Activated CD8-positive, alpha-beta T cell treated with anti-CD3 and anti-CD28 coated beads, Interleukin-2, amount 10 ng/mL, durations not matched to agents 7 days and 5 days (primary cell): ENCODE measurements around the gene OR4E1. TPM values are rescaled to one million over a fixed set of nuclear protein-coding genes. Genes with fewer than 3 reads are reported as not detected.
"Not testable (repeated sequence)": the region's sequence is repeated elsewhere in the genome, so short reads cannot be mapped to it uniquely, and the experiment has no call there.

ENCODE experiments used
- ATAC-seq: fragments of 150-1000 bp; cut with Tn5 transposase; one replicate; pipeline ENCODE4 v1.10.0; 2021; ENCODE audit warnings: moderate library complexity
- CTCF ChIA-PET: fragments of 350-600 bp; sonication (Branson Sonifier 250); formaldehyde crosslinking; loops from one replicate; lab custom pipeline; 2021; ENCODE audit warnings: antibody characterized with exemption; lab: Charles Lee
- POLR2A ChIA-PET: fragments of 350-600 bp; sonication (Branson Sonifier 250); formaldehyde crosslinking; loops from one replicate; lab custom pipeline; 2021; ENCODE audit warnings: antibody characterized with exemption; lab: Charles Lee
- DNase-seq: peaks from one replicate; pipeline ENCODE4 v3.0.0-alpha.2; 2020
- H3K27ac Mint-ChIP-seq: one replicate; pipeline ENCODE4 v1.8.0; 2021; ENCODE audit warnings: mild to moderate bottlenecking, mixed read lengths
- H3K27me3 Mint-ChIP-seq: one replicate; pipeline ENCODE4 v1.8.0; 2021; ENCODE audit warnings: low read depth, mixed read lengths
- H3K36me3 Mint-ChIP-seq: one replicate; pipeline ENCODE4 v1.8.0; 2021; ENCODE audit warnings: low read depth, mixed read lengths
- H3K4me1 Mint-ChIP-seq: one replicate; pipeline ENCODE4 v1.8.0; 2021; ENCODE audit warnings: low read depth, mixed read lengths
- H3K4me3 Mint-ChIP-seq: one replicate; pipeline ENCODE4 v1.8.0; 2021; ENCODE audit warnings: mild to moderate bottlenecking, mixed read lengths
- H3K9me3 Mint-ChIP-seq: one replicate; pipeline ENCODE4 v1.8.0; 2022; ENCODE audit warnings: mixed read lengths; ENCODE audit not compliant: insufficient read depth
- total RNA-seq, 2 experiments: library from RNA; stranded (reverse); gene quantifications; one replicate each; pipeline ENCODE4 v1.2.3, GENCODE V29; 2021

Gene OR4E1
- total RNA-seq, 2 experiments from 2014 or later: 0.05 TPM; not detected in 1

DNA sequence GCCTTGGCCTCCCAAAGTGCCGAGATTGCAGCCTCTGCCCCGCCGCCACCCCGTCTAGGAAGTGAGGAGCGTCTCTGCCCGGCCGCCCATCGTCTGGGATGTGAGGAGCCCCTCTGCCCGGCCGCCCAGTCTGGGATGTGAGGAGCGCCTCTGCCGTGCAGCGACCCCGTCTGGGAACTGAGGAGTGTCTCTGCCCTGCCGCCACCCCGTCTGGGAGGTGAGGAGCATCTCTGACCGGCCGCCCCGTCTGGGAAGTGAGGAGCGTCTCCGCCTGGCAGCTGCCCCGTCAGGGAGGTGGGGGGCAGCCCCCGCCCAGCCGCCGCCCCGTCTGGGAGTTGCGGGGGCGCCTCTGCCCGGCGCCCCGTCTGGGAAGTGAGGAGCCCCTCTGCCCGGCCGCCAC, 24.0 kb upstream of the OR4E1 start:
- H3K9me3 Mint-ChIP-seq, CTCF ChIA-PET, H3K4me3 Mint-ChIP-seq, H3K4me1 Mint-ChIP-seq, POLR2A ChIA-PET, ATAC-seq, H3K36me3 Mint-ChIP-seq, DNase-seq, H3K27ac Mint-ChIP-seq: not testable (repeated sequence)
- peaks cover 14% of the 10 kb centered on the region for H3K27me3 Mint-ChIP-seq

DNA sequence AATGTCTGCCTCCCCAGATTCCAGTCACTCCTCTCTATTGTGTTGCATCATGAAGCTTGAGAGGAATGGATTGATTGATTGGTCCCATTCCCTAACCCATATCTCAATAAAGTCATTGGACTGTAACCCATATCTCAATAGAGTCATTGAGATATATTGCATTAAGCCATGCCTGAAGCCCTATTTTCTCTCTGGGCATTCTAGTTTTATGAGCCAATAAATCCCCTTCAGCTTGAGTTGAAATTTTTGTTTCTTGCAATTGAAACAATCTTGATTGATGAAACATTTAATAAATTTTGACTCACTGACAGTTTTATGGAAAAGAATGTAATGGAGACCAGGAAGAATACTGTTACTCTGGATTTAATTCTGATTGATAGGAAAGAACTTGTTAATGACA, 20.8 kb upstream of the OR4E1 start:
- Mint-ChIP-seq H3K27ac (no peak overlapping the region), H3K27me3 (peaks cover 10% of the 10 kb centered on the region), H3K4me1 (no peaks in the 10 kb centered on the region), H3K4me3 (no peak overlapping the region), H3K9me3 (no peaks in the 10 kb centered on the region), H3K36me3 (no peaks in the 10 kb centered on the region)
- POLR2A ChIA-PET: no interaction called here
- no peak for ATAC-seq
- CTCF ChIA-PET: interaction anchor here (1.0 kb wide), 1 partner anchor 17 kb away, joined by 4 read pairs; no protein-coding TSS in a partner anchor
- DNase-seq: no peak

DNA sequence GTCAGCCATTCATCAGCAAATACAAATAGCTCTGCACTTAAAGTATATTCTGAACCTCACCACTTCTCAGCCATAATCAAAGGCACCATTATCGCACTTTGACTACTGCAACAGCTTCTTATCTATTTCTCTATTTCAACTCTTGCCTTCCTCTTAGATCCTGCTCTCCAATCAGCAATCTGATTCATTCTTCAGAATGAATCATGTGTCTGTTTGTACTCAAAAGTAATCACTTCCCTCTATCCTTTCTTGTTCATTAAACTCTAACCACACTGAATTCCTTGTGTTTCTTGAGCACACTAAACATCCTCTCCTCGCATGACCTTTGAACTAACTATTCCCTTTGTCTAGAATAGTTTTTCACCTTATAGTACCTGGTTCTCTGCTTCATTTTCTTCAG, 12.8 kb upstream of the OR4E1 start:
- no peak overlapping the region for H3K4me3 Mint-ChIP-seq
- H3K27ac Mint-ChIP-seq: no peak overlapping the region
- H3K27me3 Mint-ChIP-seq: peaks cover 16% of the 10 kb centered on the region
- no peaks in the 10 kb centered on the region for H3K4me1 Mint-ChIP-seq
- ATAC-seq (no peak), DNase-seq (no peak)
- H3K9me3 Mint-ChIP-seq: no peaks in the 10 kb centered on the region
- POLR2A ChIA-PET: interaction anchor here (0.5 kb wide), 1 partner anchor 98 kb away, joined by 3 read pairs; no protein-coding TSS in a partner anchor
- no peaks in the 10 kb centered on the region for H3K36me3 Mint-ChIP-seq
- CTCF ChIA-PET: interaction anchor here (1.0 kb wide), 1 partner anchor 24 kb away, joined by 3 read pairs; no protein-coding TSS in a partner anchor

DNA sequence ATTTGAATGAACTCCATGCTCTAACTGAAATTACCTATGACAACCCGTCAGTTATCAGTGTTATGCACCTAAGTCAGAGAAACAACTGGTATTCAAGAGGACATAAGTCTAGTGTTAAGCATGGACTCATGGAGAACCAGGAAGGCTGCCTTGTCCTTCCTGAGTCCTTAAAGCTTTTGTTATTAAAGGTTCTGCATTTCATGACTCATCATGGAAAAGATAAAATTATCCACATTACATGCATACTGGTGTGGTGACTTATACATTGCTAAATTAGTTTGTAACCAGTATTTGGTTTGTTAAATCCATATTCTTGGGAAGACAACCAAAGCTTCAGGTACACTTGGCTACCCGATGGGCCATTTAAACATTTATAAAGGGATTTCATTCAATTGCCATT, 6.5 kb upstream of the OR4E1 start:
- no peak for ATAC-seq
- H3K36me3 Mint-ChIP-seq: no peaks in the 10 kb centered on the region
- no peak overlapping the region for H3K4me3 Mint-ChIP-seq
- H3K9me3 Mint-ChIP-seq: no peaks in the 10 kb centered on the region
- POLR2A ChIA-PET: no interaction called here
- no peak for DNase-seq
- H3K27ac Mint-ChIP-seq: no peak overlapping the region
- peaks cover 22% of the 10 kb centered on the region for H3K27me3 Mint-ChIP-seq
- H3K4me1 Mint-ChIP-seq: no peaks in the 10 kb centered on the region
- CTCF ChIA-PET: no interaction called here

DNA sequence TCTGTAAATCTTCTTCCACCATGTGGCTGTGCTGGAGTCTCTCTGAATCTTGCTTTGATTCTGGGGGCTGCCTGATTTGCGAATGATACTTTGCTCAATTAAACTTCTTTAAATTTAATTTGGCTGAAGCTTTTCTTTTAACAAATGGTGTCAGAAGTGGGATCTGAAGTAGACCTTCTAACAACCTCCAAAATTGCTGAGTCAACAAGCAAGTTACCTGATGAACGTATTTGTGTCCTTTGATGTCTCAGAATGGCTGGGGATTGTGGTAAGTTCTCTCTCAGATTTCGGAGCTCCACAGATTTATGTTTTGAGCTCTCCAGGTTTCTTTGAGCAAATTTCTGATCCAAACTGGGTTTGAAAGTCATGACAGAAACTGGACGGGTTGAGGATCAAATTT, 1.9 kb upstream of the OR4E1 start:
- no peak for ATAC-seq
- no peaks in the 10 kb centered on the region for H3K4me1 Mint-ChIP-seq
- no peak overlapping the region for H3K4me3 Mint-ChIP-seq
- ChIA-PET POLR2A (no interaction called here), CTCF (no interaction called here)
- DNase-seq: no peak
- H3K27me3 Mint-ChIP-seq: peaks cover 12% of the 10 kb centered on the region
- H3K36me3 Mint-ChIP-seq: no peaks in the 10 kb centered on the region
- H3K27ac Mint-ChIP-seq: no peak overlapping the region
- no peaks in the 10 kb centered on the region for H3K9me3 Mint-ChIP-seq

DNA sequence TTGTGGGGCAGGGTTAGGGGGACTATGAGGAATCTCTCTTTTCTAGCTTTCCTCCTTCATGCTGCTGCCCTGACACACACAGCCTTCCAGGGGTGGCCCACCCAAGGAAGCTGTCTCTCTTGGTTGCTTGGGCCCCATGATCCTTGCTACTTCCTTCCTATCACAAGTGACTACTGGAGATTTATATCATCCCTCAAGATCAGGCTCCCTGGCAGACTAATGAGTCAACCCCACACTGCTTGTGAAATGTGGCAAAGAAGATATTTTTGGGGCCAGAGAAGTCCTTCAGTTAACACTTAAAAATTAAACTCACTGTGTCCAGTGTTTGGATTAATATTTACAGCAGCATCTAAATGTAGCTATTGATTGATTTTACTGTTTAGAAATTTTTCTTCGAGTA, 1.5 kb downstream of the OR4E1 start:
- Mint-ChIP-seq H3K27me3 (peaks cover 12% of the 10 kb centered on the region), H3K9me3 (no peaks in the 10 kb centered on the region), H3K4me1 (no peaks in the 10 kb centered on the region), H3K4me3 (no peak overlapping the region), H3K27ac (no peak overlapping the region), H3K36me3 (no peaks in the 10 kb centered on the region)
- ChIA-PET CTCF (no interaction called here), POLR2A (no interaction called here)
- no peak for DNase-seq
- ATAC-seq: no peak

DNA sequence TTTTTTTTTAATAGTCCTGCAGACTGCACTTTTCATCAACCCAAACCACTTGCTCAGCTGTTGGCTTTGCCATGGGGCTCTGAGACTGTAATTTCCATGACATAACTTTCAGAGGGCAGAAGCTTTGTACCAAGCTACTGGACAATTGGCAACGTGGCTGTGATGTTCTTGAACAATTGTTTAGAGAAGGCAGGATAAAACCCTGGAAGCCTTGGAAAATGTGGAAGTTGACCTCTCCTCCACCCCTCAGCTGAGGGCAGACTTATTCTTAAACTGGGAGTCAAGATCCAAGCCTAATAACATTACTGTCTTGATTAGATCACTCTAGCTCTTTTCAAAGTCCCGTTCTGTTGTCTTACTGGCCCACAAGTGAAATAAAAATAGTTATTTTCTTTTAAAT, 2.2 kb downstream of the OR4E1 start:
- Mint-ChIP-seq H3K27me3 (peaks cover 13% of the 10 kb centered on the region), H3K4me3 (no peak overlapping the region), H3K4me1 (no peaks in the 10 kb centered on the region), H3K36me3 (no peaks in the 10 kb centered on the region), H3K9me3 (no peaks in the 10 kb centered on the region), H3K27ac (no peak overlapping the region)
- ATAC-seq (no peak), DNase-seq (no peak)
- CTCF ChIA-PET: interaction anchor here (0.9 kb wide), 1 partner anchor 63 kb away, joined by 5 read pairs; no protein-coding TSS in a partner anchor
- POLR2A ChIA-PET: no interaction called here

DNA sequence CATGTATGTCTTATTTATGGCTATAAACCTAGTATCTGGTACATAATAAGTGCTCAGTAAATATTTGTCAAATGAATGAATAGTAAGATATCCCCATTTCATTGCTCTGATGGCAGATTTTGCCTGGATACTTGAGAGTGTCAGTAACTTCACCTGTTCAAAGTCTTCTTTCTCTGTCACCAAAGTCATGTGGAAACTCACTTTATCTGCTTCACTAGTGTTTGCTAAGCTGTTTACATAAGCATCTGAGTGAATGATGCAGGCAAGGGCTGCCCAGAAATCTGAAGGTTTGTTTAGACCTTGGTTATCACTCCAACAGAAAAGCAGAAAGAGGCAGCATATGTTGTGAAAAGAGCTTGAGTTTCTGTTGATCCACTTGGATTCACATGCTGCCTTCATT, 4.3 kb downstream of the OR4E1 start:
- CTCF ChIA-PET: no interaction called here
- Mint-ChIP-seq H3K27ac (no peak overlapping the region), H3K4me1 (no peaks in the 10 kb centered on the region), H3K36me3 (no peaks in the 10 kb centered on the region), H3K4me3 (no peak overlapping the region), H3K9me3 (no peaks in the 10 kb centered on the region), H3K27me3 (peaks cover 14% of the 10 kb centered on the region)
- ATAC-seq (no peak), DNase-seq (no peak)
- POLR2A ChIA-PET: no interaction called here

DNA sequence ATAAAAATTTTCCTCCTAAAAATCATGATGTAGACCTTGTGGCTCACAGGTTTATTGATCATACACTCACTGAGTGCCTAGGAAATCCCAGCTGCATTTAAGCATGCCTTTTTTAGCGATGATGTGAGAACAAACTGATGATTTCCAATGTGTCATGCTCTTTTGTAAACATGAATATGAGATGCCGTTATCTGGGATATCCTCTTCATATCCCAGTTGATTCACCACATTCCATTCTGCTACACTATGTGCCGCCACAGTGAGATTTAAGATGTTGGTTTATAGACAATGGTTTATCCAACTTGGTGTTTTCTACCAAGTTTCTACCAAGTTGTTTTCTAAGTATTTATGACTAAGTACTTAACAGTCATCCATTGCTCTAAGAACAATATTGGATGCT, 5.2 kb downstream of the OR4E1 start:
- DNase-seq (no peak), ATAC-seq (no peak)
- no peaks in the 10 kb centered on the region for H3K4me1 Mint-ChIP-seq
- no peaks in the 10 kb centered on the region for H3K36me3 Mint-ChIP-seq
- POLR2A ChIA-PET: no interaction called here
- H3K4me3 Mint-ChIP-seq: no peak overlapping the region
- CTCF ChIA-PET: no interaction called here
- no peaks in the 10 kb centered on the region for H3K9me3 Mint-ChIP-seq
- no peak overlapping the region for H3K27ac Mint-ChIP-seq
- H3K27me3 Mint-ChIP-seq: peaks cover 18% of the 10 kb centered on the region

DNA sequence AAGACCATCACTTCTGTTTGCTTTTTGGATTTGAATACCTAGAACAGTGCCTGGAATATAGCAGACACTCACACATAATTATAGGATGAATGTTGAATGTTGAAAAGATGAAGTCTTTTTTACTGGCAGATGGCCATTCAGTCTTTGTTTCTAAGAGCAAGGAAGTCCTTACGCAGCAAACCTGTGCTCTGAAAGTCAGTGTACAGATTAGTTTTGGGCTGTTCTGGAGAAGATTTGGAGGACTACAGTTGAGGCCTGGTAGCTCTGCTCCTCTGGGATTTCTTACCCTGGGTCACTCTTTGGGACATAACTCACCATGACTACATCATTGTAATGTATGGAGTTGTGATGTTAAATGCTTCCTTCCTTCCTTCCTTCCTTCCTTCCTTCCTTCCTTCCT, 16.6 kb downstream of the OR4E1 start:
- ChIA-PET CTCF (no interaction called here), POLR2A (no interaction called here)
- DNase-seq (no peak), ATAC-seq (no peak)
- H3K4me3 Mint-ChIP-seq: no peak overlapping the region
- H3K9me3 Mint-ChIP-seq: no peaks in the 10 kb centered on the region
- H3K27ac Mint-ChIP-seq: no peak overlapping the region
- no peaks in the 10 kb centered on the region for H3K36me3 Mint-ChIP-seq
- H3K27me3 Mint-ChIP-seq: peaks cover 15% of the 10 kb centered on the region
- no peaks in the 10 kb centered on the region for H3K4me1 Mint-ChIP-seq

DNA sequence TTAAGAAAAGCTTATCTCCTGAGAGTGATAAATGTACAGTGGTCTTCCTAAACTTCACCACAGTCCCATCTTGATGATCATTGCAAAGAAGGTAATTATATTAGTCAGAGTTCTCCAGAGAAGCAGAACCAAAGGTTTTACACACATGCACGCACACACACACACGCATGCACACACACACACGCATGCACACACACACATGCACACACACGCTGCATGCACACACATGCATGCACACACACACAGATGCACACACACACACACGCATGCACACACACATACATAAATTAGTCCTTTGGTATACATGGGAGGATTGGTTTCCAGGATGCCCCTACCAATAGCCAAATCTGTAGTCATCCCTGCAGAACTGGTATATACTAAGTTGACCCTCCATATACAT, 19.4 kb downstream of the OR4E1 start:
- ChIA-PET POLR2A (no interaction called here), CTCF (interaction anchor here (1.5 to 2.5 kb wide), 2 partner anchors 10 to 14 kb away, joined by 3 to 8 read pairs; no protein-coding TSS in a partner anchor)
- peaks cover 17% of the 10 kb centered on the region for H3K27me3 Mint-ChIP-seq
- no peak overlapping the region for H3K27ac Mint-ChIP-seq
- H3K4me3 Mint-ChIP-seq: no peak overlapping the region
- H3K4me1 Mint-ChIP-seq: no peaks in the 10 kb centered on the region
- DNase-seq: no peak
- H3K9me3 Mint-ChIP-seq: no peaks in the 10 kb centered on the region
- ATAC-seq: no peak
- no peaks in the 10 kb centered on the region for H3K36me3 Mint-ChIP-seq

DNA sequence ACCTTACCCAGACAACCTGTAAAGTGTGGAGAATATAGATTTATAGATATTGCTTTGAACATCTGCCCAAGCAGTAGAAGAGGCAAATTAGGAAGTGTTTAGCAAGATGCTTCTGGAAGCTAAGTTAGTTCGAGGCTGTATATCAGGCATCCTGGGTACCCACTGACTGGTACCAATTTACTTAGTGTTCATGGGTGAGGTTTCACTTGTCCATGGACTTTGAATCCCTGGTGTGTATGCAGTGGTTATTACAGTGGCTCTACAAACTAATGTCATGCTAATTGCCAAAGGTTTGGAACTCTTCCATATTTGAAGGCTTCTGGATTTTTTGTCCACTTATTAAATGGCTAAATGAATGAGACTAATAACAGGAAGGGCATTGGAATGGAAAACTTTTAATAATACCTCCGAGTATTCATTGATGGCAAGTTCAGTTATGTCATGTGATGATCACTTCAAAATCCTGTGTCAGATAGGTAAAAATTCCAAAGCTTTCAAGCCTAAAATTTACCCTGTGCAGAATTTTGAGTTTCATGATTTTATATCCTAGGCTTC, 20.2 kb downstream of the OR4E1 start, which contains the start of gene OR4E2:
OR4E2 (plus strand) TSS at position 505 of the 555 bp plus-strand sequence. CDS start 11,248 bp downstream, outside the sequence.
- peaks cover 15% of the 10 kb centered on the region for H3K27me3 Mint-ChIP-seq
- no peaks in the 10 kb centered on the region for H3K4me1 Mint-ChIP-seq
- ChIA-PET POLR2A (no interaction called here), CTCF (interaction anchor here (1.5 to 2.5 kb wide), 2 partner anchors 9 to 13 kb away, joined by 3 to 8 read pairs; no protein-coding TSS in a partner anchor)
- ATAC-seq: no peak
- no peaks in the 10 kb centered on the region for H3K9me3 Mint-ChIP-seq
- H3K36me3 Mint-ChIP-seq: no peaks in the 10 kb centered on the region
- DNase-seq: no peak
- H3K4me3 Mint-ChIP-seq: no peak within 1 kb of the TSS
- H3K27ac Mint-ChIP-seq: no peak within 1 kb of the TSS
